ENCODE measurements around the gene ZNF672. TPM values are rescaled to one million over a fixed set of nuclear protein-coding genes. Genes with fewer than 3 reads are reported as not detected.

Gene ZNF672
- polyA plus RNA-seq, 1 experiment: 17.1 TPM

- ChIA-PET CTCF (interaction anchor here (4.7 kb wide), 1 partner anchor 185 kb away, joined by 39 read pairs; no protein-coding TSS in a partner anchor), POLR2A (no interaction called here)
- DNase-seq (ENCODE audit: low read depth): no peak
- no peaks in the 10 kb centered on the region; the same call in 1 of the 2 replicates for H3K27me3 ChIP-seq (ENCODE audit: control insufficient read depth, insufficient read depth, low read length)
- no peaks in the 10 kb centered on the region for H3K36me3 ChIP-seq (ENCODE audit: control insufficient read depth, insufficient read depth, low read length)
- H3K4me3 ChIP-seq (ENCODE audit: low read depth, low read length): no peak overlapping the region
- no peak for TF ChIP-seq CTCF (IDR thresholded peaks at IDR 0.05; ENCODE audit: insufficient read depth, low read depth, low read length)
Measured at GRCh38 chr1:248804771-248805681, 33.0 kb upstream of the ZNF672 start.

GRCh38 chr1:248805876-248806275 is 32.1 kb upstream of the ZNF672 start:
- Histone ChIP-seq H3K36me3 (ENCODE audit: control insufficient read depth, insufficient read depth, low read length) (peaks cover 1% of the 10 kb centered on the region), H3K4me3 (ENCODE audit: low read depth, low read length) (no peak overlapping the region), H3K27me3 (ENCODE audit: control insufficient read depth, insufficient read depth, low read length) (no peaks in the 10 kb centered on the region; the same call in 1 of the 2 replicates)
- no peak for DNase-seq (ENCODE audit: low read depth)
- ChIA-PET POLR2A (no interaction called here), CTCF (interaction anchor here (1.9 to 4.7 kb wide), 2 partner anchors 8 to 185 kb away, joined by 4 to 39 read pairs; no protein-coding TSS in a partner anchor)
- TF ChIP-seq CTCF (IDR thresholded peaks at IDR 0.05; ENCODE audit: insufficient read depth, low read depth, low read length): no peak

GRCh38 chr1:248807067-248807737 is 30.8 kb upstream of the ZNF672 start:
- TF ChIP-seq CTCF (IDR thresholded peaks at IDR 0.05; ENCODE audit: insufficient read depth, low read depth, low read length): peak; percentile 72
- CTCF ChIA-PET: interaction anchor here (0.5 to 4.7 kb wide), 7 partner anchors 9 to 1387 kb away, joined by 3 to 39 read pairs (median 3); partner anchors contain the start of gene SH3BP5L

GRCh38 chr1:248808876-248809275 is 29.1 kb upstream of the ZNF672 start:
- TF ChIP-seq CTCF (IDR thresholded peaks at IDR 0.05; ENCODE audit: insufficient read depth, low read depth, low read length): no peak
- DNase-seq (ENCODE audit: low read depth): no peak
- Histone ChIP-seq H3K4me3 (ENCODE audit: low read depth, low read length) (no peak overlapping the region), H3K27me3 (ENCODE audit: control insufficient read depth, insufficient read depth, low read length) (no peaks in the 10 kb centered on the region), H3K36me3 (ENCODE audit: control insufficient read depth, insufficient read depth, low read length) (peaks cover 24% of the 10 kb centered on the region)
- ChIA-PET CTCF (no interaction called here), POLR2A (no interaction called here)

More at GRCh38 chr1:248807067-248807737, 30.8 kb upstream of the ZNF672 start:
- POLR2A ChIA-PET: no interaction called here
- Histone ChIP-seq H3K36me3 (ENCODE audit: control insufficient read depth, insufficient read depth, low read length) (peaks cover 11% of the 10 kb centered on the region), H3K4me3 (ENCODE audit: low read depth, low read length) (no peak overlapping the region), H3K27me3 (ENCODE audit: control insufficient read depth, insufficient read depth, low read length) (no peaks in the 10 kb centered on the region; the same call in 1 of the 2 replicates)
- no peak for DNase-seq (ENCODE audit: low read depth)

Data from BJ (cell line).